ENCODE results near the gene CNNM1.

Gene CNNM1

GRCh38 chr10:99370993-99371392 is 41.8 kb downstream of the CNNM1 start:
- H3K27me3 ChIP-seq (ENCODE audit: insufficient read depth, low read length), result peaks cover 37% of the 10 kb centered on the region
- H2AFZ ChIP-seq (ENCODE audit: low read length, unreplicated experiment), result no peak overlapping the region
- H3K4me3 ChIP-seq (ENCODE audit: low read depth, low read length), result no peak overlapping the region
- H3K79me2 ChIP-seq (ENCODE audit: control insufficient read depth, insufficient read depth, low read length, unreplicated experiment), result no peaks in the 10 kb centered on the region
- H3K27ac ChIP-seq (ENCODE audit: low read depth, low read length), result no peak overlapping the region
- no peaks in the 10 kb centered on the region for H3K36me3 ChIP-seq (ENCODE audit: insufficient read depth, low read length)
- H3K4me1 ChIP-seq (ENCODE audit: control insufficient read depth, insufficient read depth, low read length, unreplicated experiment), result peaks cover 24% of the 10 kb centered on the region

GRCh38 chr10:99372546-99373271 is 43.6 kb downstream of the CNNM1 start:
- H3K36me3 ChIP-seq (ENCODE audit: insufficient read depth, low read length), result no peaks in the 10 kb centered on the region
- peaks cover 31% of the 10 kb centered on the region for H3K27me3 ChIP-seq (ENCODE audit: insufficient read depth, low read length)
- no peaks in the 10 kb centered on the region for H3K79me2 ChIP-seq (ENCODE audit: control insufficient read depth, insufficient read depth, low read length, unreplicated experiment)
- H2AFZ ChIP-seq (ENCODE audit: low read length, unreplicated experiment), result no peak overlapping the region
- no peak overlapping the region for H3K4me3 ChIP-seq (ENCODE audit: low read depth, low read length)
- H3K4me1 ChIP-seq (ENCODE audit: control insufficient read depth, insufficient read depth, low read length, unreplicated experiment), result peaks cover 24% of the 10 kb centered on the region
- 0 out of 2 replicates have a peak overlapping the region, but pooled peaks have one; percentile 9 for H3K27ac ChIP-seq (ENCODE audit: low read depth, low read length)

- Histone ChIP-seq H3K4me3 (ENCODE audit: low read depth, low read length) (no peak overlapping the region), H3K79me2 (ENCODE audit: control insufficient read depth, insufficient read depth, low read length, unreplicated experiment) (no peaks in the 10 kb centered on the region), H3K27me3 (ENCODE audit: insufficient read depth, low read length) (peaks cover 15% of the 10 kb centered on the region), H3K36me3 (ENCODE audit: insufficient read depth, low read length) (no peaks in the 10 kb centered on the region), H3K27ac (ENCODE audit: low read depth, low read length) (no peak overlapping the region), H2AFZ (ENCODE audit: low read length, unreplicated experiment) (no peak overlapping the region), H3K4me1 (ENCODE audit: control insufficient read depth, insufficient read depth, low read length, unreplicated experiment) (peaks cover 24% of the 10 kb centered on the region)
Observed at GRCh38 chr10:99374526-99374925, 45.4 kb downstream of the CNNM1 start.

DNA sequence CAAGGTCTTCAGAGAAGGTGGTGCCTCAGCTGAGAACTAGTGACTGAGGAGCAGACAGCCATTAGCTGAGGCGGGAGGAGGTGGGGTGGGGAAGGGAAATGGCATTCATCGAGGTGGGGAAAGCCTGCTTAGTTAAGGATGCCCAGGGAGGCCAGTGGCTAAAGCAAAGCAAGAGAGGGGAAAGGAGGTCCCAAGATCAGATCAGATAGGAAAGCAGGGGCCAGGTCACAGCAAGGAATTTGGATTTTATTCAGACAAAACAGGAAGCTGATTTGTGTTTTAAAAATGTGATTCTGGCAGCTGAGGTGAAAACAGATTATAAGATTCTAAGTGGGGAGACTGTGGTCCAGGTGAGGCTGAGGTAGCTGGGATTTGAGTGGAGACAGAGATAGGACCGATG is 45.8 kb downstream of the CNNM1 start:
- no peak overlapping the region for H3K4me3 ChIP-seq (ENCODE audit: low read depth, low read length)
- peaks cover 10% of the 10 kb centered on the region for H3K27me3 ChIP-seq (ENCODE audit: insufficient read depth, low read length)
- H3K36me3 ChIP-seq (ENCODE audit: insufficient read depth, low read length), result no peaks in the 10 kb centered on the region
- no peak overlapping the region for H3K27ac ChIP-seq (ENCODE audit: low read depth, low read length)
- no peak overlapping the region for H2AFZ ChIP-seq (ENCODE audit: low read length, unreplicated experiment)
- H3K4me1 ChIP-seq (ENCODE audit: control insufficient read depth, insufficient read depth, low read length, unreplicated experiment), result peaks cover 24% of the 10 kb centered on the region
- no peaks in the 10 kb centered on the region for H3K79me2 ChIP-seq (ENCODE audit: control insufficient read depth, insufficient read depth, low read length, unreplicated experiment)

- no peak overlapping the region for H2AFZ ChIP-seq (ENCODE audit: low read length, unreplicated experiment)
- H3K4me3 ChIP-seq (ENCODE audit: low read depth, low read length), result no peak overlapping the region
- H3K36me3 ChIP-seq (ENCODE audit: insufficient read depth, low read length), result no peaks in the 10 kb centered on the region
- H3K4me1 ChIP-seq (ENCODE audit: control insufficient read depth, insufficient read depth, low read length, unreplicated experiment), result peaks cover 24% of the 10 kb centered on the region
- no peaks in the 10 kb centered on the region for H3K79me2 ChIP-seq (ENCODE audit: control insufficient read depth, insufficient read depth, low read length, unreplicated experiment)
- H3K27me3 ChIP-seq (ENCODE audit: insufficient read depth, low read length), result peaks cover 7% of the 10 kb centered on the region; the same call in 1 of the 2 replicates
- no peak overlapping the region for H3K27ac ChIP-seq (ENCODE audit: low read depth, low read length)
Observed at GRCh38 chr10:99375426-99375825, 46.3 kb downstream of the CNNM1 start.

DNA sequence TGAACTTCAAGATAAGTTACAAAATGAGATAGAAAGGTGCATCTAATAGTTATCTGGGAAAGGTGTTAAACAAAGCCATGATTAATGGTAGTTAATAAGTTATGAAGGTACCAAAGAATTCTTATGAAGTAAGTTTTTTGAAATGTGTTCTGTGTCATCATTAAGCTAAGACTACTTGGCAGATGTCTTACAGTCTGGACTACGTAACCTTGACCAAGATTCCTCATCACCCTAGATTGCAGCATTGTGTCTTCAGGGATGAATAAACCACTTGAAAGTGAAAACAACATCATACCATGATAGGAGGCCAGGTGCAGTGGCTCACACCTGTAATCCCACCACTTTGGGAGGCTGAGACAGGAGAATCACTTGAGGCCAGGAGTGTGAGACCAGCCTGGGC is 53.0 kb downstream of the CNNM1 start:
- Histone ChIP-seq H3K27ac (ENCODE audit: low read depth, low read length) (no peak overlapping the region), H3K27me3 (ENCODE audit: insufficient read depth, low read length) (peaks cover 27% of the 10 kb centered on the region), H3K36me3 (ENCODE audit: insufficient read depth, low read length) (no peaks in the 10 kb centered on the region), H3K79me2 (ENCODE audit: control insufficient read depth, insufficient read depth, low read length, unreplicated experiment) (no peaks in the 10 kb centered on the region), H2AFZ (ENCODE audit: low read length, unreplicated experiment) (no peak overlapping the region), H3K4me1 (ENCODE audit: control insufficient read depth, insufficient read depth, low read length, unreplicated experiment) (no peaks in the 10 kb centered on the region), H3K4me3 (ENCODE audit: low read depth, low read length) (no peak overlapping the region)

GRCh38 chr10:99387071-99387470 is 57.9 kb downstream of the CNNM1 start:
- Histone ChIP-seq H3K79me2 (ENCODE audit: control insufficient read depth, insufficient read depth, low read length, unreplicated experiment) (no peaks in the 10 kb centered on the region), H3K27me3 (ENCODE audit: insufficient read depth, low read length) (peaks cover 42% of the 10 kb centered on the region), H3K4me3 (ENCODE audit: low read depth, low read length) (no peak overlapping the region), H3K36me3 (ENCODE audit: insufficient read depth, low read length) (no peaks in the 10 kb centered on the region), H3K27ac (ENCODE audit: low read depth, low read length) (no peak overlapping the region), H2AFZ (ENCODE audit: low read length, unreplicated experiment) (no peak overlapping the region), H3K4me1 (ENCODE audit: control insufficient read depth, insufficient read depth, low read length, unreplicated experiment) (peaks cover 6% of the 10 kb centered on the region)

DNA sequence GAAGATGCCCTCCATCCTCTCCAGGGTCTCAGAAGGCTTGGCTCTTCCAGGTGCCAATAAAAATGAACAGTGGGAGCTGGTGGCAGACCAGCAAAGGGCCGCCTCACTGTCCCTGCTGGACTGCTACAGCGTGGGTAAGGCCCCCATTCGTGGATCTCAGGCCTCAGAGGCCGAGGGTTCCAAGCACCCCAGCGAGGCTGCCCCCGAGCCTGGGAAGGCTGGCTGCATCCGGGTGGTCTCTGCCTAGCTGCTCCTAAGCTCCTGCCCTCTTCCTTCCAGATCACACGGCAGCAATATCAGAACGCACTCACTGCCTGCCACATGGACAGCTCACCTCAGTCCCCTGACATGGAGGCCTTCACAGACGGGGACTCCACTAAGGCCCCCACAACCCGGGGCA is 58.4 kb downstream of the CNNM1 start:
- Histone ChIP-seq H3K36me3 (ENCODE audit: insufficient read depth, low read length) (no peaks in the 10 kb centered on the region), H3K4me3 (ENCODE audit: low read depth, low read length) (no peak overlapping the region), H3K27me3 (ENCODE audit: insufficient read depth, low read length) (peaks cover 42% of the 10 kb centered on the region), H3K27ac (ENCODE audit: low read depth, low read length) (no peak overlapping the region), H3K4me1 (ENCODE audit: control insufficient read depth, insufficient read depth, low read length, unreplicated experiment) (peaks cover 9% of the 10 kb centered on the region), H2AFZ (ENCODE audit: low read length, unreplicated experiment) (no peak overlapping the region), H3K79me2 (ENCODE audit: control insufficient read depth, insufficient read depth, low read length, unreplicated experiment) (no peaks in the 10 kb centered on the region)

GRCh38 chr10:99389729-99390480 is 60.7 kb downstream of the CNNM1 start:
- H3K79me2 ChIP-seq (ENCODE audit: control insufficient read depth, insufficient read depth, low read length, unreplicated experiment), result no peaks in the 10 kb centered on the region
- no peak overlapping the region for H2AFZ ChIP-seq (ENCODE audit: low read length, unreplicated experiment)
- H3K4me3 ChIP-seq (ENCODE audit: low read depth, low read length), result no peak overlapping the region
- H3K27me3 ChIP-seq (ENCODE audit: insufficient read depth, low read length), result peaks cover 38% of the 10 kb centered on the region
- H3K4me1 ChIP-seq (ENCODE audit: control insufficient read depth, insufficient read depth, low read length, unreplicated experiment), result peaks cover 15% of the 10 kb centered on the region
- no peaks in the 10 kb centered on the region for H3K36me3 ChIP-seq (ENCODE audit: insufficient read depth, low read length)
- no peak overlapping the region for H3K27ac ChIP-seq (ENCODE audit: low read depth, low read length)

DNA sequence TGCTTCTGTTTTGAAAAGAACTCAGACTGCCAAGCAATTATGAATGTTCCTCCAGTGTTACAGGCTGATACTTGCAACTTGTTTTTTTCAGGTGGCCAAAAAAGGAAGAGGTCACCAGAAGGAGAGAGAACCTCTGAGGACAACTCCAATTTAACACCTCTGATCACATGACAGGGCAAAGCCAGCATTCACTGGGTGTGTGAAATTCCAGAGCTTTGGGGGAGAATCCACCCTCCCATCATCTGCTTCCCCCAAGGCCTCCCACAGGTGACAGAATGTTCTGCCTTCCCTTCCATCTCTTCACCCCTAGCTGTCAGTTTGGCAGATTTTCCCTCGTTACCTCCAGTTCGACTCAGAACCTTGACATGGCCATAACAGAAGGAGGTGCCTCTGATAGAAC is 62.2 kb downstream of the CNNM1 start:
- no peak overlapping the region for H3K4me3 ChIP-seq (ENCODE audit: low read depth, low read length)
- peaks cover 26% of the 10 kb centered on the region; the same call in 1 of the 2 replicates for H3K27me3 ChIP-seq (ENCODE audit: insufficient read depth, low read length)
- no peaks in the 10 kb centered on the region for H3K79me2 ChIP-seq (ENCODE audit: control insufficient read depth, insufficient read depth, low read length, unreplicated experiment)
- H3K36me3 ChIP-seq (ENCODE audit: insufficient read depth, low read length), result no peaks in the 10 kb centered on the region
- H2AFZ ChIP-seq (ENCODE audit: low read length, unreplicated experiment), result no peak overlapping the region
- peaks cover 25% of the 10 kb centered on the region for H3K4me1 ChIP-seq (ENCODE audit: control insufficient read depth, insufficient read depth, low read length, unreplicated experiment)
- no peak overlapping the region for H3K27ac ChIP-seq (ENCODE audit: low read depth, low read length)

- Histone ChIP-seq H3K27ac (ENCODE audit: low read depth, low read length) (no peak overlapping the region), H3K4me1 (ENCODE audit: control insufficient read depth, insufficient read depth, low read length, unreplicated experiment) (peaks cover 27% of the 10 kb centered on the region), H3K36me3 (ENCODE audit: insufficient read depth, low read length) (no peaks in the 10 kb centered on the region), H3K27me3 (ENCODE audit: insufficient read depth, low read length) (peaks cover 16% of the 10 kb centered on the region; the same call in 1 of the 2 replicates), H3K79me2 (ENCODE audit: control insufficient read depth, insufficient read depth, low read length, unreplicated experiment) (no peaks in the 10 kb centered on the region), H3K4me3 (ENCODE audit: low read depth, low read length) (peak overlapping the region; percentile 58; the same call in 1 of the 2 replicates), H2AFZ (ENCODE audit: low read length, unreplicated experiment) (no peak overlapping the region)
Observed at GRCh38 chr10:99393036-99393435, 63.9 kb downstream of the CNNM1 start.
